Measurements from ENCODE around the gene DRD3. TPM values are rescaled to one million over a fixed set of nuclear protein-coding genes. Genes with fewer than 3 reads are reported as not detected.

DRD3 gene
- total and polyA plus RNA-seq, 2 of the 8 experiments (the other 6 are each of a cell fraction or from before 2014, with no cell fraction given): 0.32 to 1.3 TPM

GRCh38 chr3:114086356-114086755 is 92.5 kb downstream of the DRD3 start:
- H3K9me3 ChIP-seq (ENCODE audit: insufficient read depth in 2 of 2, low read depth in 1 of 2, low read length in 1 of 2): no peaks in the 10 kb centered on the region
- no peaks in the 10 kb centered on the region for H4K20me1 ChIP-seq (replicated peaks in 1 of 2; ENCODE audit: control insufficient read depth in 1 of 2, insufficient read depth in 2 of 2, low read length in 2 of 2)
- WGBS, 2 experiments (ENCODE audit: extremely low coverage in 1 of 2, insufficient coverage in 1 of 2, insufficient read length in 1 of 2, insufficient replicate concordance in 2 of 2, low coverage in 1 of 2, low lambda C conversion rate in 2 of 2, missing lambda C conversion rate in 1 of 2): 98% methylated on average over 2 of the region's 2 CpGs; no CpG with 5 or more reads in 1 of the 2 experiments
- no peak overlapping the region for H3K4me2 ChIP-seq (ENCODE audit: insufficient read depth in 1 of 2, low read depth in 2 of 2, low read length in 2 of 2)
- ChIA-PET POLR2A (ENCODE audit: partially characterized antibody) (interaction anchor here (1.9 kb wide), 1 partner anchor 10 kb away, joined by 4 read pairs; no protein-coding TSS in a partner anchor), CTCF (ENCODE audit: partially characterized antibody) (interaction anchor here (0.6 kb wide), 1 partner anchor 14 kb away, joined by 3 read pairs; no protein-coding TSS in a partner anchor)
- H3K4ac ChIP-seq (replicated peaks; ENCODE audit: insufficient read length, low read depth, low read length): no peak overlapping the region
- no peak overlapping the region for H3K27ac ChIP-seq (ENCODE audit: low read depth, low read length)
- H3K14ac ChIP-seq (ENCODE audit: insufficient read length): no peak overlapping the region
- H2BK5ac ChIP-seq (ENCODE audit: low read depth, low read length): no peak overlapping the region
- no peak overlapping the region for H3K23ac ChIP-seq (ENCODE audit: insufficient read length)
- no peak for DNase-seq (ENCODE audit: low read depth in 1 of 2, low spot score in 2 of 2)
- no peak overlapping the region for H4K91ac ChIP-seq (replicated peaks; ENCODE audit: insufficient read length, low read length)
- peaks cover 10 to 61% (median 32%) of the 10 kb centered on the region in 4 experiments; a peak in 6 of 8 replicates for H3K36me3 ChIP-seq (ENCODE audit: control insufficient read depth in 2 of 4, insufficient read depth in 4 of 4, low read length in 3 of 4)
- no peak overlapping the region for H3K56ac ChIP-seq (replicated peaks; ENCODE audit: insufficient read length, low read depth, low read length)
- H4K8ac ChIP-seq (ENCODE audit: extremely low read depth, insufficient read depth, low read length): no peak overlapping the region
- H3K79me2 ChIP-seq (ENCODE audit: control insufficient read depth in 1 of 2, insufficient read depth in 2 of 2, low read length in 2 of 2): no peaks in the 10 kb centered on the region
- no peak for FAIRE-seq
- H3K27me3 ChIP-seq (replicated peaks in 1 of 4; ENCODE audit: control insufficient read depth in 3 of 4, extremely low read depth in 1 of 4, insufficient read depth in 3 of 4, low read length in 3 of 4): no peaks in the 10 kb centered on the region
- H3K9ac ChIP-seq (replicated peaks in 1 of 4; ENCODE audit: extremely low read depth in 1 of 4, low read depth in 3 of 4, low read length in 3 of 4): no peak overlapping the region
- H4K5ac ChIP-seq (ENCODE audit: insufficient read length, low read depth, low read length): no peak overlapping the region
- H3K18ac ChIP-seq (ENCODE audit: extremely low read depth, low read length): no peak overlapping the region
- no peak overlapping the region for H2BK20ac ChIP-seq (ENCODE audit: low read length)
- no peak overlapping the region for H2BK15ac ChIP-seq (ENCODE audit: low read length)
- H2BK120ac ChIP-seq (replicated peaks; ENCODE audit: low read depth, low read length): no peak overlapping the region
- H3K4me3 ChIP-seq (ENCODE audit: extremely low read depth in 1 of 4, insufficient read depth in 2 of 4, low read depth in 3 of 4, low read length in 4 of 4): no peak overlapping the region
- H3K79me1 ChIP-seq (ENCODE audit: low read depth, low read length): no peaks in the 10 kb centered on the region
- no peaks in the 10 kb centered on the region for H3K23me2 ChIP-seq (ENCODE audit: low read depth, low read length)
- H2AK5ac ChIP-seq (ENCODE audit: low read depth, low read length): no peak overlapping the region
- H2BK12ac ChIP-seq (ENCODE audit: low read depth, low read length): no peak overlapping the region
- no peaks in the 10 kb centered on the region; a peak in 1 of 7 replicates for H3K4me1 ChIP-seq (replicated peaks in 1 of 4; ENCODE audit: control insufficient read depth in 3 of 4, insufficient read depth in 4 of 4, low read length in 3 of 4)
- no peak overlapping the region for H2AFZ ChIP-seq (ENCODE audit: low read length)
- TF ChIP-seq ZNF274 (IDR thresholded peaks at IDR 0.05; ENCODE audit: borderline replicate concordance, extremely low read depth, low read length): no peak
- TF ChIP-seq BRCA1 (IDR thresholded peaks at IDR 0.05; ENCODE audit: low read depth, low read length): no peak
- no peak for TF ChIP-seq POLR2A (IDR thresholded peaks at IDR 0.05; ENCODE audit: control extremely low read depth in 1 of 2, low read depth in 2 of 2, low read length in 2 of 2)
